Measurements from ENCODE around the gene XRCC2.

DNA sequence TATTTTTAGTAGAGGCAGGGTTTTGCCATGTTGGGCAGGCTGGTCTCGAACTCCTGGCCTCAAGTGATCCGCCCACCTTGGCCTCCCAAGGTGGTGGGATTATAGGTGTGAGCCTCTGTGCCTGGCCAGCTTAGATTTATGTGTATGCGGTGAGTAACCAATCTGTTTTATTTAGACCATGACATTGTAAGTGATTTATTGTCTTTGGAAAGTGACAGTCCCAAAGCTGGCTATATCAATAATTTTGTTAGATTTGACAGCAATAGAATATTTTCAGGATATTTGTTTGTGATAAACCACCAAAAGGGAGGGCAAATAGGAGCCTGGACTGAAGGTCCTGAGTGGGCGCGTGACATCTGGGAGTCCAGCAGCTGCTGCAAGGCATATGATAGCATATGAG, 75.7 kb downstream of the XRCC2 start:
- TF ChIP-seq, protein P1, sequence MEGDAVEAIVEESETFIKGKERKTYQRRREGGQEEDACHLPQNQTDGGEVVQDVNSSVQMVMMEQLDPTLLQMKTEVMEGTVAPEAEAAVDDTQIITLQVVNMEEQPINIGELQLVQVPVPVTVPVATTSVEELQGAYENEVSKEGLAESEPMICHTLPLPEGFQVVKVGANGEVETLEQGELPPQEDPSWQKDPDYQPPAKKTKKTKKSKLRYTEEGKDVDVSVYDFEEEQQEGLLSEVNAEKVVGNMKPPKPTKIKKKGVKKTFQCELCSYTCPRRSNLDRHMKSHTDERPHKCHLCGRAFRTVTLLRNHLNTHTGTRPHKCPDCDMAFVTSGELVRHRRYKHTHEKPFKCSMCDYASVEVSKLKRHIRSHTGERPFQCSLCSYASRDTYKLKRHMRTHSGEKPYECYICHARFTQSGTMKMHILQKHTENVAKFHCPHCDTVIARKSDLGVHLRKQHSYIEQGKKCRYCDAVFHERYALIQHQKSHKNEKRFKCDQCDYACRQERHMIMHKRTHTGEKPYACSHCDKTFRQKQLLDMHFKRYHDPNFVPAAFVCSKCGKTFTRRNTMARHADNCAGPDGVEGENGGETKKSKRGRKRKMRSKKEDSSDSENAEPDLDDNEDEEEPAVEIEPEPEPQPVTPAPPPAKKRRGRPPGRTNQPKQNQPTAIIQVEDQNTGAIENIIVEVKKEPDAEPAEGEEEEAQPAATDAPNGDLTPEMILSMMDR (IDR thresholded peaks at IDR 0.05) = no peak
- no peak for TF ChIP-seq POLR2A (IDR thresholded peaks at IDR 0.05)

Data from body of pancreas (tissue), 4 donors.